A549 treated with RU486 at 1 μM for 4 hours (cell line): Measurements from ENCODE around the gene DCAF12L2. TPM values are rescaled to one million over a fixed set of nuclear protein-coding genes. Genes with fewer than 3 reads are reported as not detected.

Experiments
- total RNA-seq: library from RNA; stranded (reverse); fragments of 200-300 nt; extraction: Qiagen RNA extraction; gene quantifications from 5 replicates; pipeline ENCODE4 v1.2.3, GENCODE V29; 2022; ENCODE audit warnings: low read depth

Gene DCAF12L2
- 0.08 to 0.25 TPM (median 0.14 TPM) in 4 of 5 replicates, not detected in the other for total RNA-seq

DNA sequence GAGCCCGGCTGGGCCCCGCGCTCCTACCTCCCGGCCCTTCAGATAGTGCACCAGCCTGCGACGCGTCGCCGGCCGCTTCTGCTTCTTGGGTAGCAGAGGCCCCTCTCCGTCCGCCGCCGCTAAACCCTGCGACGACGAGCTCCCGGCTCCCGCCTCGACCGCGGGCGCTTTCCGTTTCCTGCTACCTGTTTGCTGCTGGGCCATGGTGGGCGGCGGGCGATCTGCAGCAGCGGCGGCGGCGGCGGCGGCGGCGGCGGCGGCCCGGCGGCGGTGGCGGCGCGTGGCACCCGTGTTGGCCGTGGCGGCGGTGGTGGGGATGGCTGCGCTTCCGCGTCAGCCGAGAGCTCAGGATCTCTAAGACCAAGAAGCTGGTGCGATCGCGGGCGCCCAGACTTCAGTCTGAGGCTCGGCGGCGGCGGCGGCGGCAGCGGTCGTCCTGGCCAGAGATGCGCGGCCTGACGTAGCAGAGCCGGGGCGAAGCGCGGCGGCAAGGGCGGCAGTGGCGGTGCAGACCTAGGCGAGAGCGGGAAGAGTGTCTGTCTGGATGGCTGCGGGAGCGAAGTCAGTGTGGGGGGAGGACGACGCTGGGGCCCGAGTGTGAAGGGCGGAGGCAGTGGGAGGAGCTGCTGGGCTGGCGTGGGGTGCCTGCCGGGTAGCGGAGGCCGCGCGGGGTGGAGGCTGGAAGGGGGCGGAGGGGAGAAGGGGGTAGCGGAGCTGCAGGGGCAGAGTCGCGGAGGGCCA lies at the start of gene DCAF12L2:
DCAF12L2 (minus strand) TSS at position 569 of the 741 bp plus-strand sequence; CDS start at position 204, 365 bp downstream.

